ENCODE measurements around the gene ZNF2.

ZNF2 gene

GRCh38 chr2:95204396-95204795 is 38.8 kb downstream of the ZNF2 start:
- DNase-seq (ENCODE audit: extremely low read depth in 1 of 2, low read depth in 1 of 2) = no peak

- DNase-seq (ENCODE audit: extremely low read depth in 1 of 2, low read depth in 1 of 2) = no peak
Measured at GRCh38 chr2:95206096-95206495, 40.5 kb downstream of the ZNF2 start.

GRCh38 chr2:95207111-95207961 is 41.7 kb downstream of the ZNF2 start, which contains the start of gene ZNF892:
Gene ZNF892 (plus strand): TSS chr2:95207521. CDS start chr2:95207816, 295 bp downstream.
- peak; percentile 28 to 71 for DNase-seq (ENCODE audit: extremely low read depth in 1 of 2, low read depth in 1 of 2)

GRCh38 chr2:95208106-95208505 is 42.5 kb downstream of the ZNF2 start:
- DNase-seq (ENCODE audit: extremely low read depth in 1 of 2, low read depth in 1 of 2) = no peak

GRCh38 chr2:95215018-95215612 is 49.5 kb downstream of the ZNF2 start:
- DNase-seq (ENCODE audit: extremely low read depth in 1 of 2, low read depth in 1 of 2) = no peak

GRCh38 chr2:95220449-95220848 is 54.8 kb downstream of the ZNF2 start:
- no peak for DNase-seq (ENCODE audit: extremely low read depth in 1 of 2, low read depth in 1 of 2)

- no peak for DNase-seq (ENCODE audit: extremely low read depth in 1 of 2, low read depth in 1 of 2)
Measured at GRCh38 chr2:95225658-95226057, 60.0 kb downstream of the ZNF2 start.

- DNase-seq (ENCODE audit: extremely low read depth in 1 of 2, low read depth in 1 of 2) = no peak
Measured at GRCh38 chr2:95231723-95232122, 66.1 kb downstream of the ZNF2 start.

GRCh38 chr2:95232232-95232631 is 66.6 kb downstream of the ZNF2 start:
- DNase-seq (ENCODE audit: extremely low read depth in 1 of 2, low read depth in 1 of 2) = no peak

Data from activated CD8-positive, alpha-beta memory T cell treated with anti-CD3 and anti-CD28 coated beads for 1 hour (primary cell).